Measurements from ENCODE around the gene ALDH1A1.

The ALDH1A1 gene

DNA sequence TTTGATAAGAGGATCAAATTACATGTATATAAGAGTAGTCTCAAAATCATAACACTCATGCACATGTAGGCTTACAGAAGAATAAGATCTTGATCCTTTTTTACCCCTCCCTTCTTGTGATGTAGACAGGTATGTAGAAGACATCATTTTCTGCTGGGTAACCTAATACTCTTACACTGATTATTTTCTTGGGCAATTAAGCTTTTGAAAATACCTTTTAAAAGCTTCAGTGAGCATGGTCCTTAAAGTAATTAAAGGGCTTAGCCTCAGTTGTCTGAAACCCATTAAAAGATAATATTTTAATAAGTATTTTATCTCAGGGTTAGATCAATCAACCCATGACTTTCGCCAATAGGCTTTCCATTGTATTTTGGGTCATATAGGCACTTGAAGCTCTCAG, 50.6 kb downstream of the ALDH1A1 start:
- no peaks in the 10 kb centered on the region for H3K36me3 ChIP-seq (ENCODE audit: insufficient read depth, low read length)
- no peaks in the 10 kb centered on the region for H3K9me3 ChIP-seq (ENCODE audit: low read length)
- H2AFZ ChIP-seq (ENCODE audit: low read depth, low read length), result no peak overlapping the region
- H3K27me3 ChIP-seq (ENCODE audit: insufficient read depth, low read length), result no peaks in the 10 kb centered on the region
- H3K4me3 ChIP-seq (ENCODE audit: low read length), result no peak overlapping the region
- no peaks in the 10 kb centered on the region for H3K4me1 ChIP-seq (ENCODE audit: insufficient read depth, low read length)

DNA sequence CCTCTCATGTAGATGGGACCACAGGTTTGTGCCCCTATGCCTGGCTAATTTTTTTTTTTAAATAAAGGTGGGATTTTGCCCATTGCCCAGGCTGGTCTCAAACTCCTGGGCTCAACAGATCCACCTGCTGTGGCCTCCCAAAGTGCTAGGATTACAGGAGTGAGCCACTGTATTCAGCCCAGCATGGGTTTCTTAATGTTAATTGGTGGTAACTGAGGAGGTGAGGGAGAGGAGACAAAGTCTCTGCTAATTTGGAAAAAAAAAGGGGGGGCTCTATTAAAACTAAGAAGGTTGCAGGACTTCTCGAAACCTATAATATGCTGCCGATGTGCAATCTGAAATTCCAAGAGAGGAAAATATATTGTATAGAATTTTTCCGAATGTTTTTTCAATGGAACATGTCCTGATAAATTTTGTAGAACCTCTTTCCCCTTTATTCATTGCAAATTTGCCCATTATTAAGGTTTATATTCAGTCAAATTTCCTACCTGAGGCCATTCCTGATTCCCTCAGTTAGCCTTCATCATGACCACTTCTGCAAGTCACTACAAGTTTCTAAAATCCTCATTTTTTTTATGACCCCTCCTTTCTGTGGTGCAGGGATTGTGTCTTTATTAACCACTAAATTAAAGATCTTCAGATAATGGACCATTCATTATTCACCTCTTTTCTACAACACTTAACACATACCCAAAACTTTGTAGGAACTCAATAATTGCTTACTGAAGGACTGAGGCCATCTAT, 52.9 kb downstream of the ALDH1A1 start:
- no peak overlapping the region for H3K4me3 ChIP-seq (ENCODE audit: low read length)
- no peak overlapping the region for H2AFZ ChIP-seq (ENCODE audit: low read depth, low read length)
- no peaks in the 10 kb centered on the region for H3K9me3 ChIP-seq (ENCODE audit: low read length)
- H3K27me3 ChIP-seq (ENCODE audit: insufficient read depth, low read length), result no peaks in the 10 kb centered on the region
- H3K36me3 ChIP-seq (ENCODE audit: insufficient read depth, low read length), result no peaks in the 10 kb centered on the region
- H3K4me1 ChIP-seq (ENCODE audit: insufficient read depth, low read length), result no peaks in the 10 kb centered on the region

DNA sequence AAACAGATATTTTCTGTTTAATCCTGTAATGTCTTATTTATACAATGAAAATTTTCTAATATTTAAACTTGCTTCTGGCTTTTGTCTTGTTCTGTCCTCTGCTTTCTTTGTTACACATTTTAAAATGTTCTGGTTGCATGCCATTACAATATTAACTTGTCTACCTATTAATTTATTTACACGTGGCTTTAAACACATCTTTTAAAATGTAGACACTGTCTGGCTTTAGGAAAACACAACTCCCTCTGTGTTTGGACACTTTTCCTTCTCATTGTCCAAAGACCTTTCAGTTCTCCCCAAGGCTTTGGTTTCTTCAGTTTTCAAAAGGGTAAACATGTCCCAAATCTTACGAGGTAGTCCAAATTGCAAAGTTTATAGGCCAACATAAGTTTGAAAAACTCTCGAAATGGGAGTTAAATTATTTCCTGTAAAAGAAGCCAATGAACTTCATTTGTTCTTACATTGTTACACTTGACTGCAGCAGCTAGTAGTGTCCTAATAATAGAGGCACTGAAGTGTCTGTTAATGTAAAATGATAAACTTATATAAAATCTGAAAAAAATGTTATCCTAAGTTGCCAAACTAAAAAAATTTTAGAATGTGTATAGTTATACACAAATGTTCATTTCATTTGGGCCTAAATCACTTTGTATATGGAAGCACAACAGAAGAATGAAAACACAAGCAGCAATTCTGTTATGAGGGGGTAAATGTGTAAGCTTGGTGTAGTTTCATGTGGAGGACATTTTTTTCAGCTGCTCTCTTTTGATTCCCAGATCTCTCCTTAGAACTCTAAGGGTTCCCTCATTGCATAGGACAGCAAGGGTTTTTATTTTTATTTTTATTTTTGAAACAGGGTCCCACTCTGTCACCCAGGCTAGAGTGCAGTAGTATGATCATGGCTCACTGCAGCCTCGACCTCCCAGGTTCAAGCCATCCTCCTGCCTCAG, 53.8 kb downstream of the ALDH1A1 start:
- Histone ChIP-seq H2AFZ (ENCODE audit: low read depth, low read length) (no peak overlapping the region), H3K27me3 (ENCODE audit: insufficient read depth, low read length) (no peaks in the 10 kb centered on the region), H3K4me3 (ENCODE audit: low read length) (no peak overlapping the region), H3K9me3 (ENCODE audit: low read length) (no peaks in the 10 kb centered on the region), H3K4me1 (ENCODE audit: insufficient read depth, low read length) (no peaks in the 10 kb centered on the region), H3K36me3 (ENCODE audit: insufficient read depth, low read length) (no peaks in the 10 kb centered on the region)

DNA sequence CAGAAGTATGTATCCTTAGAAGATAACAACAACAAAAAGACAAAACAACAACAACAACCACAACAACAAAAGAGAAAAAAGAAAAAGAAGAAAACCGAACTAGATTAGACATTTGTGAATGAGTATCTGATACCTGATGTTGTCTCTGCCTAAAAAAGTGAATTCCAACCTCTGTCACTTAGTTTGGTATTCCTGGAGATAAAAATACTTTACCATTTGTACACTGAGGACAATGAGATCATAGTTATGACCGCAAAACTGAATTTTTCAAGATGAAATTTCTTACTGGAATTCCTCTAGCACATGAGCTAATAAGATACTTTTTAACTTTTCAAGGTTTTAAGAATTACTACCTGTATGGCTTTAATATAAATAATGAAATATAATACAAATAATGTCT, 54.5 kb downstream of the ALDH1A1 start:
- no peaks in the 10 kb centered on the region for H3K4me1 ChIP-seq (ENCODE audit: insufficient read depth, low read length)
- no peaks in the 10 kb centered on the region for H3K9me3 ChIP-seq (ENCODE audit: low read length)
- no peaks in the 10 kb centered on the region for H3K27me3 ChIP-seq (ENCODE audit: insufficient read depth, low read length)
- no peak overlapping the region for H2AFZ ChIP-seq (ENCODE audit: low read depth, low read length)
- no peak overlapping the region for H3K4me3 ChIP-seq (ENCODE audit: low read length)
- H3K36me3 ChIP-seq (ENCODE audit: insufficient read depth, low read length), result no peaks in the 10 kb centered on the region

DNA sequence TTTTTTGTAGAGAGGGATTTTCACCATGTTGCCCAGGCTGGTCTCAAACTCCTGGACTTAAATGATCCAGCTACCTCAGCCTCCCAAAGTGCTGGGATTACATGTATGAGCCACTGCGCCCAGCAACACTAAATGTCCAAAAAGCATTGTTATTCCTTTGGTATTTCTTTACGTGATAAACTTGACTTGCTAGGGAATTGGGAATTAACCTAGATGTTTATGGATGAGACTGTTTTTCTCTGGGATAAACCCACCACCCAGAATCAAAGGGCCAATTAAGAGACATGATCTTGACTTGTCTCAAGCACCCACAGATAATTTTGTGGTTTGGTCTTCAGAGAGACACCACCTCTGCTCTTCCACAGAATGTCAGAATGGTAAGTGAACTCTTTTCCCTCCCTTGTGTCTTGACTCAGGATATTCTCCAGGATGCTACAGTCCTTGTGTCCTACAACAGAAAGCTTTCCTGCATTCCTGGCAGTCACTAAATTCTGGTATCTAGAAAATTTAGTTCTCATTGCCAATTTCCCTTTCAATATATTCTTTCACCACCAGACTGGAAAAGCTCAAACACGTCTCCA, 55.7 kb downstream of the ALDH1A1 start:
- Histone ChIP-seq H3K4me1 (ENCODE audit: insufficient read depth, low read length) (no peaks in the 10 kb centered on the region), H3K27me3 (ENCODE audit: insufficient read depth, low read length) (no peaks in the 10 kb centered on the region), H3K36me3 (ENCODE audit: insufficient read depth, low read length) (no peaks in the 10 kb centered on the region), H3K4me3 (ENCODE audit: low read length) (no peak overlapping the region), H3K9me3 (ENCODE audit: low read length) (no peaks in the 10 kb centered on the region), H2AFZ (ENCODE audit: low read depth, low read length) (no peak overlapping the region)

DNA sequence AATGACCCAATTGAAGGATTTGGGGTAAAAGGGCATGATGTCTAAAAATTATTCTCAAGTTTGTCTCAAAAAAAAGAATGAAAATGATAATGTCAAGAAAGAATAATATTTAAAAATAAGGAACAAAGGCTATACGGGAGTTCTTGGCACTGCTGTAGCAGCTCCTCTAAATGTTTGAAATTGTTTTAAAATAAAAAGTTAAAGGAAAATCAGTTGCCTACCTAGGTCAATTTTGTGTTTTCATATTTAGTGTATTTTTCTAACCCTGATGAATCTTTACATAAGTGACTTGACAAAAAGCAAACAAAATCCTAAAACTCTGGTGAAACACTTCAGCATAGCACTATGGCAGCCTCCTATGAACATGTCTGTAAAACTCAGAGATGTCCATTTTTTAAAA, 56.4 kb downstream of the ALDH1A1 start:
- no peaks in the 10 kb centered on the region for H3K27me3 ChIP-seq (ENCODE audit: insufficient read depth, low read length)
- no peak overlapping the region for H2AFZ ChIP-seq (ENCODE audit: low read depth, low read length)
- H3K36me3 ChIP-seq (ENCODE audit: insufficient read depth, low read length), result no peaks in the 10 kb centered on the region
- H3K4me1 ChIP-seq (ENCODE audit: insufficient read depth, low read length), result no peaks in the 10 kb centered on the region
- H3K9me3 ChIP-seq (ENCODE audit: low read length), result no peaks in the 10 kb centered on the region
- H3K4me3 ChIP-seq (ENCODE audit: low read length), result no peak overlapping the region

DNA sequence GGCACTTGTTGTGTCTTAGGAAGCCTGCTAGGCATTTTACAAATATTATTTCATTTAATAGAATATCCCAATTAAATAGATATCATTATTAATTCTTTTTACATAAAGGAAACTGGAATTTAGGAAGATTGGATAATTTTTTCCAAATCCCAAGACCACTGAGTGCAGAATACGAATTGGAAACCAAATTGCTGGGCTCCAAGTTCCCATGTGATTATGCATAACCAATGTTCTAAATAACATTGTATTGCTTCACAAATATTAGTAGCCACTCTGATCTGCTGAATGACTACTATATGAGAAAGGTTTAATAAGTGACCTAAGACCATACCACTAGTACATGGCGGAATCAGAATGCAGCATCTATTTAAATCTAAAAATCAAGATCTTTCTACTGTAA, 57.7 kb downstream of the ALDH1A1 start:
- H3K36me3 ChIP-seq (ENCODE audit: insufficient read depth, low read length), result no peaks in the 10 kb centered on the region
- H2AFZ ChIP-seq (ENCODE audit: low read depth, low read length), result no peak overlapping the region
- H3K9me3 ChIP-seq (ENCODE audit: low read length), result no peaks in the 10 kb centered on the region
- H3K4me1 ChIP-seq (ENCODE audit: insufficient read depth, low read length), result no peaks in the 10 kb centered on the region
- H3K27me3 ChIP-seq (ENCODE audit: insufficient read depth, low read length), result no peaks in the 10 kb centered on the region
- no peak overlapping the region for H3K4me3 ChIP-seq (ENCODE audit: low read length)

DNA sequence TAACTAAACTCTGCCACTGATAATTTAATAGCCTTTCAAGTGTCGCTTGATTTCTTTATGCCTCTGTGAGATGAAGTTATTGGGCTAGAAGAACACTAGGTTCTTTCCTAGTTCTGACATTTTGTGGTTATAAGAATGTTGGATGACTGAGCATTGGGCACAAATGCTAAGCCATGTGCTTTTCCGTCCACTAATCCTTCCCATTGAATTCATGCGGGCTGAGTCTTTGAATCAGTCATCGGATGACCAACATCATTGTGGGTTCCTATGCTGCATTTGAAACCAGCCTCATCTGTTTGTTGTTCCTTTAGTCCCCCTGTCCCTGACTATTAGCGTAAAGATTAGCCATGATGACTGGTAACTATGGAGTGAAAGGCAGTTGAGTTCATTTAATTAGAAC, 58.5 kb downstream of the ALDH1A1 start:
- no peaks in the 10 kb centered on the region for H3K4me1 ChIP-seq (ENCODE audit: insufficient read depth, low read length)
- no peaks in the 10 kb centered on the region for H3K36me3 ChIP-seq (ENCODE audit: insufficient read depth, low read length)
- no peak overlapping the region for H2AFZ ChIP-seq (ENCODE audit: low read depth, low read length)
- H3K4me3 ChIP-seq (ENCODE audit: low read length), result no peak overlapping the region
- H3K9me3 ChIP-seq (ENCODE audit: low read length), result no peaks in the 10 kb centered on the region
- H3K27me3 ChIP-seq (ENCODE audit: insufficient read depth, low read length), result no peaks in the 10 kb centered on the region

DNA sequence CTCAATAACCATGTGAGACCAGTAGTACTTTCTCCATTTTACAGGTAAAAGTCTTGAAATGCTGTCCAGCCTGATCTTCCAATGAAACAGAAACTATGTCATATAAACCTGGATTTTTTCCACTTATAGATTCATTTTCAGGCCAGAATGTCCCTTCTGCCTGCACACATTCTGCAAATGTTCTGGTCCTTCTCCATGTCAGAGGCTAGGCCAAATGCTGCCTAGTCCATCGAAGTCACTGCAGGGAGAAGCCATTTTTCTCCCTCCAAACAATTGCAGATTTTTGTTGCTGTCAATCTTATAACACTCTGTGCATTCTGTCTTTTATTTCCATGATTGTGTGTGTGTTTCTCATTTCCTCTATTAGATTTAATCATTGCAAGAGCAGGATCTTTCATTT, 59.4 kb downstream of the ALDH1A1 start:
- Histone ChIP-seq H3K4me3 (ENCODE audit: low read length) (no peak overlapping the region), H3K36me3 (ENCODE audit: insufficient read depth, low read length) (no peaks in the 10 kb centered on the region), H3K27me3 (ENCODE audit: insufficient read depth, low read length) (peaks cover 4% of the 10 kb centered on the region), H3K9me3 (ENCODE audit: low read length) (no peaks in the 10 kb centered on the region), H3K4me1 (ENCODE audit: insufficient read depth, low read length) (no peaks in the 10 kb centered on the region), H2AFZ (ENCODE audit: low read depth, low read length) (no peak overlapping the region)

DNA sequence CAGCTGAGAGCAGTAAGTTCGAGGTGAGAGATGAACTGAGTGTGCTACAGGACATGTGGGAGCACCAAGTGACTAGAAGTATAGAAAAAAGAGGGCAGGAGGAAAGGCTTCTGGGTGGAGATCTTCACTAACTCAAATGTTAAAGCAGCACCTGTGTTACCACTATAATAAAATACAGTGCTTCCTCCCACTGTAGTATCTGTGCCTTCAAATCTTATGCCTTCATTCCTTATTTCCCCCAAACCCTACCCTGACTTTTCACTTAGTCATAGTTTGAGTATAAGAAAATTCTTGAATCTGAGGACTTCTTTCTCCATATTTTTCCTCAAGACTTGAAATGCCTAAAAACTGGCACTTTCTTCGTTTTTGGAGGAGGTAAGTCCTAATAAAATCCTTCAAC, 61.8 kb downstream of the ALDH1A1 start:
- H3K4me3 ChIP-seq (ENCODE audit: low read length), result no peak overlapping the region
- no peaks in the 10 kb centered on the region for H3K4me1 ChIP-seq (ENCODE audit: insufficient read depth, low read length)
- no peaks in the 10 kb centered on the region for H3K9me3 ChIP-seq (ENCODE audit: low read length)
- H3K27me3 ChIP-seq (ENCODE audit: insufficient read depth, low read length), result peaks cover 6% of the 10 kb centered on the region
- no peaks in the 10 kb centered on the region for H3K36me3 ChIP-seq (ENCODE audit: insufficient read depth, low read length)
- H2AFZ ChIP-seq (ENCODE audit: low read depth, low read length), result no peak overlapping the region

DNA sequence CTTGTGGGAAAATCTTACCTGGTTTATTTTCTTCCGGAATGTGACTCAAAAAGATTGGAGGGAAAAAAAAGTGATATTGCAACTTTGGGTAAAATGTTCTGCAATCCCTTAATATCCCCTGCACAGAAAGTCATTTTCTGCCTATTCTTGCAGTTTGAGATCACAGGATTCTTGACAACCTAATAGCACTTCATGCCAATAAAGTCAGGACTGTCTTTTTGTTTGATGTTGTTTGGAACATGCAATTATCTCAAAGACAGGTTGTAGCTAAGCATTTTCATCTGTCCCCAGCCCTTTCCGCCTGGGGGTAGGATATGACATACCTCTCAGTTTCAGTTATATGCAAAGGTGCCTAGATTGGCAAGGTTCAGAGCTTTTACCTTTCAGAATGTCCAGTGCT, 63.9 kb downstream of the ALDH1A1 start:
- H3K4me1 ChIP-seq (ENCODE audit: insufficient read depth, low read length), result no peaks in the 10 kb centered on the region

DNA sequence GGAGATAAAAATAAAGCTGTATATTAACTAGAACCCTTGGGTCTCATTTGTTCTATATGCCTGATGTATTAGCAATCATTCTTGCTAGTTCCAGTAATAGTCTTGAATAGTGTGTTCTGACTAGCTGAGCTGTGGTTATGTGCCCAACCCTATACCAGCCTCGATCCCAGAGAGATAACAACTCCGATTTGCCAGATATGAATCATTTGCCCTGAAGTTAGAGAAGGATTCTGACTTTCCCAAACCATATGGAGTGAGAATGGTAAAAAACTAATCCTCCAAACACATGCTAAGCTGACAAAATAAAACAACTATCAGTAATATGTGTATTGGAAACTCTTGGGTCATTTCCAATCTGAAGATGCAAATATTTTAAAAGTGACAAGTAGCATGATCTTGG, 64.8 kb downstream of the ALDH1A1 start:
- peaks cover 6% of the 10 kb centered on the region for H3K27me3 ChIP-seq (ENCODE audit: insufficient read depth, low read length)
- no peaks in the 10 kb centered on the region for H3K4me1 ChIP-seq (ENCODE audit: insufficient read depth, low read length)
- H3K4me3 ChIP-seq (ENCODE audit: low read length), result no peak overlapping the region
- H3K9me3 ChIP-seq (ENCODE audit: low read length), result no peaks in the 10 kb centered on the region
- H2AFZ ChIP-seq (ENCODE audit: low read depth, low read length), result no peak overlapping the region
- no peaks in the 10 kb centered on the region for H3K36me3 ChIP-seq (ENCODE audit: insufficient read depth, low read length)

More for the DNA sequence above, 63.9 kb downstream of the ALDH1A1 start:
- H3K36me3 ChIP-seq (ENCODE audit: insufficient read depth, low read length), result no peaks in the 10 kb centered on the region
- H3K9me3 ChIP-seq (ENCODE audit: low read length), result no peaks in the 10 kb centered on the region
- H2AFZ ChIP-seq (ENCODE audit: low read depth, low read length), result no peak overlapping the region
- H3K4me3 ChIP-seq (ENCODE audit: low read length), result no peak overlapping the region
- peaks cover 6% of the 10 kb centered on the region for H3K27me3 ChIP-seq (ENCODE audit: insufficient read depth, low read length)

DNA sequence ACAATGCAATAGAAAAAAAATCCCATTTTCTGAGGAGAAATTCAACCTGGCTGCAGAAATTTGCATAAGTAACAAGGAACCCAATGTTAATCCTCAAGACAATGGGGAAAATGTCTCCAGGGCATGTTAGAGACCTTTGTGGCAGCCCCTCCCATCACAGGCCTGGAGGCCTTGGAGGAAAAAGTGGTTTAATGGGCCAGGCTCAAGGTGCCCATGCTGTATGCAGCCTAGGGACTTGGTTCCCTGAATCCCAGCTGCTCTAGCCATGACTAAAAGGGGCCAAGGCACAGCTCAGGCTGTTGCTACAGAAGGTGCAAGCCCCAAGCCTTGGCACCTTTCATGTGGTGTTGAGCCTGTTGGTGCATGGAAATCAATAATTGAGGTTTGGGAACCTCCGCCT, 66.5 kb downstream of the ALDH1A1 start:
- Histone ChIP-seq H3K4me3 (ENCODE audit: low read length) (no peak overlapping the region), H3K27me3 (ENCODE audit: insufficient read depth, low read length) (peaks cover 6% of the 10 kb centered on the region), H3K36me3 (ENCODE audit: insufficient read depth, low read length) (no peaks in the 10 kb centered on the region), H2AFZ (ENCODE audit: low read depth, low read length) (no peak overlapping the region), H3K4me1 (ENCODE audit: insufficient read depth, low read length) (no peaks in the 10 kb centered on the region), H3K9me3 (ENCODE audit: low read length) (no peaks in the 10 kb centered on the region)
